GM21717 (cell line): ENCODE measurements around the gene PI4KA.
"Not testable (repeated sequence)": the region's sequence is repeated elsewhere in the genome, so short reads cannot be mapped to it uniquely, and the experiment has no call there.

Experiments used
- ATAC-seq: cut with Tn5 transposase; IDR thresholded peaks from one replicate; pipeline ENCODE4 v1.9.1; 2021; ENCODE audit warnings: mild to moderate bottlenecking, moderate library complexity; ENCODE audit not compliant: unreplicated experiment

The PI4KA gene

DNA sequence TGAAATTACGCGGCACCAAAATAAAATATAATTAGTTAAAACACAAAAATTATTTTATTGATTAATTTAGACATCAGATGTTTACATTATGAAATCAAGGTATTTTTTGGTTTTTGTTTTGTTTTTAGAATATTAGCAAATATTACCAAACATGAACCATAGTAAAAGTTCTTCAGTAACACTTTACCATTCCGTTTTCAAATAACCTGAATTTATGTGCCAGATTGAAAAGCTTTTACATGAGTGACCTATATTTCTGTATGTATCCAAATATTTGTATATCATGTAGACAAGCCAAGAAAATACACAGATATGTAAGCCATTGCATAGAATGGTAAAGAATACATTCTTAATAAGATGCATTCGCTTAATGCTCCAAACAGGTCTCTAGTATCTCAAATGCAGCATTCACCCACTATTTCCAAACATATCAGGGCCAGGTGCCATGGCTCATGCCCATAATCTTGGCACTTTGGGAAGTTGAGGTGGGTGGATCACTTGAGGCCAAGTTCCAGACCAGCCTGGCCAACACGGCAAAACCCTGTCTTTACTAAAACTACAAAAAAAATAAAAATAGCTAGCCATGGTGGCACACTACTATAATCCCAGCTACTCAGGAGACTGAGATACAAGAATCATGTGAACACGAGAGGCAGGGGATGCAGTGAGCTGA lies 187.1 kb downstream of the PI4KA start:
- ATAC-seq: no peak

DNA sequence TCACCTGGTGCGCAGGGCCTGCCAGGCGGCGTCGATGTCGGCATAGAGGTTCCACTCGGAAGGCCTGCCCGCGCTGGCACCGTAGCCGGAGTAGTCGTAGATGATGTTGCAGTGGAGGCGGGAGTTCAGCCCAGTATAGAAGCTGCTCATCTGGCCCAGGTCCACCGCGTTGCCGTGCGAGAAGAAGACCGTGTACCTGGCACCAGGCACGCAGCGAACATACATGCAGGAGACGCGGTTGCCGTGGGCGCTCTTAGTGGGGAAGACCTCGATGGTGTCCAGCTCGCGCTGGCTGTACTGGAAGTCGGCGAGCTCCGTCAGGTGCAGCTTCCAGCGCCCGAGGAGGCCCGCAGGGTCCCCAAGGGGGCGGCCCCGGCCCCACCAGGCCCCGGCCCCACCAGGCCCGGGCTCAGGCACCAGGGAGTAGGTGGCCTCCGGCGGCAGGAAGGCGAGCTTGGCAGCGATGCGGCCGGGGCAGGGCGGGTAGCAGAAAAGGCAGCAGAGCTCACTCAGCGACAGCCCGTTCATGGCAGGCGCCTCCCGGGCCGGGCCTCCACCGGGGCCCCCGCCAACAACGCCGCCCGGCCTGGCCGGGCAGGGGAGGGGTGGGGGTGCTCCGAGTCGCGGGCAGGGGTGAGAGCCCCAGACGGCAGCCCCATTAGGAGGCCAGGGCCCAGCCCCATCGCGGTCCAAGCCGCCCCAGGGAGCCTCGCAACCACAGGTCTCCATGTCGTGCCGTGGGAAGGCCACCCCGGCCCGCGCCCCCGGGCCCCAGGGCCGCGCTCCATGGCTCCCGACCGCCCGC lies 188.0 kb downstream of the PI4KA start:
- ATAC-seq: not testable (repeated sequence)

DNA sequence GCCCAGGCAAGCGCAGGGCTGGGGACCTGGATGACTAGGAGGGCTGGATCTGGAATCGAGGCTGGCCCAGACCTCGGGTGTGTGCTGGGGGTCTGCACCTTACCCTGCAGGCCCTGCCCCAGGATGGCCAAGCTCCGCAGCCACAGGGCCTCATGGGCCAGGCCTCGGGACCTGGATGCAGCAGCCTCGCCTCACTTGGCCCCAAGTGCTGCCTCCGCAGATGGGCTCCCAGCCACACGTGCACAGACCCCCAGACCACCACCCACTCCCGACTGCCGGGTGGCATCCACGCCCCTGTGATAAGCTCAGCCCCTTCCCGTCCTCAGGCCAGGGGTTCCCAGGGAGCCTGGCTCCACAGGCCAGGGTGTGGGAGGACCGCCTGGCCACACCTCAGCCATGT lies 188.7 kb downstream of the PI4KA start:
- not testable (repeated sequence) for ATAC-seq

DNA sequence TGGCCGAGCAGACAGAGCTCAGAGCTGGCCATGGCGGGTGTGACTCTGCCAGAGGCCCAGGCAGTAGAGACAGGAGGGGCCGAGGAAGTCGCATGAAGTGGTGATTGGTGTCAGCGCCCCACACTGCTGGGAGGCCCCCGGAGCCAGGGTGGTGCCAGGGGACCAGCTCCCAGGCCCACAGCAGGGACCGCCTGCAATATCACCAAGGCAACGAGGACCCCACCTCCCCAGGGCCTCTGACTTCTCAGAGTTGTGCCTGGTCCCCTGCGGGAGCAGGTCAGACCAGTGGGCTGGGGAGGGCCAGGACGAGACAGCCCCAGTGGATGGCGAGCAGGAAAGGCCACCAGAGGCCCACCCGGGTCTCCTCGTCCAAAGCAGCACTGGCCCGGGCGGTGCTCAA lies 189.1 kb downstream of the PI4KA start:
- not testable (repeated sequence) for ATAC-seq

DNA sequence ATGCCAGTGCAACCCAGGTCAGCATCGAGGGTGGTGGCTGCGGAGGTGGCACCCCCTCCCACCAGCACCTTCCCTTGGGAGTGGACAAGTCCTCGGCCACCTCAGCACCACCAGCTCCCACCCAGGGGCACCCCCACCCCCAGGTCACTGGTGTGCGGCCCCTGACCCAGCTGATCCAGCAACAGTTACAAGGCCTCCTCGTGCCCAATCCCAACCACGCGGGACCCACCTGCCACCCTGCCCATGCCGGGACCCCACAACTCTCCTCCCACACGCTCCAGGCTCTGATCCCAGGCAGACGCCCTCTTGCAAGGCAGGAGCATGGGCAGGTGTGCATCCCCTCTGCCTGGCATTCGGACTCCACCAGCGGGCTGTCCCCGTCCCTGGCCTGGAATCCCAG lies 189.8 kb downstream of the PI4KA start:
- not testable (repeated sequence) for ATAC-seq

DNA sequence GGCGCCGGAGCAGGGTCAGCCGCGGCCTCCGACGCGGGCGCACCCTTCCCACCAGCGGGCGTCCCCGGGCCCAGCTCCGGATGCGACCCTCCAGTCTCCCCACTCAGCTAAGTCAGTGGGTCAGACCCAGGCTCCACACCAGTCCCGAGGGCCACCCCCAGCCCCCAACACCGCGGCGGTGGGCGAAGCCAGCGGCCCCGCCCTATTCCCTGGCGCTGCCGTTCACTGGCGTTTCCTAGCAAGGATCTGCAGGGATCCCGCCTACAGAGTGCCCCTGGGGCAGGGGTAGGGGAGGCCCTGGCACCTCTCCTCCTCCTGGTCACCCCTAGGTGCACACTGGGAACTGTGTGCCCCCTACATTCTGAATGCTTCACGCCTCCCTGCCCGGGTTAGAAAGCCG lies 190.4 kb downstream of the PI4KA start:
- ATAC-seq: not testable (repeated sequence)

DNA sequence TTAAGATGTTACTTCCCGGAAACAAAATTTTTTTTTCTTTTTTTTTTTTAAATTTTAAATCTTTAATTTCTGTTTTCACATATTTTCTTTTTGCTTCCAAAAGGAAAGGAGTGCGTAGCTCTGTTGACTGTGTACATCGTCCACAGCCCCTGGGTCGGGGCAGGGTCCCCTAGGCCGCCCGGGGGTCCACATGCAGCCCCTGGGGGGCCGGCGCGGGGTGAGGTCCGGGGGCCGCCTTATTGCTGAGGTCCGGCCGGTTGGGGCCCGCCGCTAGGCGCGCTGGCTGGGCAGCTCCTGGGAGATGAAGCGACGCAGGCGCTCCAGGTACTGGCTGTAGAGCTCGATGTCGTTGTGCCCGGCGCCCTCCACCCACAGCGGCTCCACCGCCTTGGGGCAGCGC lies 191.1 kb downstream of the PI4KA start:
- ATAC-seq: not testable (repeated sequence)

DNA sequence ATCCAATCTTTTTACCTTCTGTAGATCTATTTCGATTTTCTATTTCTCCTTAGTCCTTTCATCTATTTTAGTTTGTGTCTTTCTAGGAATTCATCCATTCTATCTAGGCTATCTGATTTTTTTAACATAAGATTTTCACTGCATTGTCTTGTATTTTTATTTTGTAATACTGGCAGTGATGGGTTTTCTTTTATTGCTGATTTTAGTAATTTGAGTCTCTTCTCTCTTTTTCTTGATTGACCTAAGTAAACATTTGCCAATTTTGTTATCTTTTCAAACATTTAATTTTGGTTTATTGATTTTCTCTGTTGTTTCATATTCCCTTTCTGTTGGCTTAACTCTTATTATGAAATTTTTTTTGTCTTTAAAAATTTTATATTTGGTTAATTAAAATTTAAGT lies 192.1 kb downstream of the PI4KA start:
- ATAC-seq: no peak

DNA sequence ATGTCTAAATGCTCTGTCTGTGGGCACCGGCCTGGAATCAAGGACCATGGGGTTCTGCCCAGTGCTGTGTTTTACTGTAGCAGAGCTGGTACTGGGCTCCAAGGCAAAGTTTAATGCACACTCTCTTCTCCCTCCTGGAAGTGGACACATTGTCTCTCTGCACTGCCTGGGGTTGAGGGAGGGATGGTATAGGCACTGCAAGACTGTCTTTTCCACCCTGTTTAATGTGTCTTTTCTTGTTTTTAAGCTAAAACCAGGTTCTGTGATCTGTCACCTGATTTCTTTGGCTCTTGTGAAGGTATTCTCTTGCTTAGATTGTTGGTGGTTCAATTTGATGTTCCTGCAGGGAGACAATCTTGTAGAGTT lies 194.0 kb downstream of the PI4KA start:
- no peak for ATAC-seq

DNA sequence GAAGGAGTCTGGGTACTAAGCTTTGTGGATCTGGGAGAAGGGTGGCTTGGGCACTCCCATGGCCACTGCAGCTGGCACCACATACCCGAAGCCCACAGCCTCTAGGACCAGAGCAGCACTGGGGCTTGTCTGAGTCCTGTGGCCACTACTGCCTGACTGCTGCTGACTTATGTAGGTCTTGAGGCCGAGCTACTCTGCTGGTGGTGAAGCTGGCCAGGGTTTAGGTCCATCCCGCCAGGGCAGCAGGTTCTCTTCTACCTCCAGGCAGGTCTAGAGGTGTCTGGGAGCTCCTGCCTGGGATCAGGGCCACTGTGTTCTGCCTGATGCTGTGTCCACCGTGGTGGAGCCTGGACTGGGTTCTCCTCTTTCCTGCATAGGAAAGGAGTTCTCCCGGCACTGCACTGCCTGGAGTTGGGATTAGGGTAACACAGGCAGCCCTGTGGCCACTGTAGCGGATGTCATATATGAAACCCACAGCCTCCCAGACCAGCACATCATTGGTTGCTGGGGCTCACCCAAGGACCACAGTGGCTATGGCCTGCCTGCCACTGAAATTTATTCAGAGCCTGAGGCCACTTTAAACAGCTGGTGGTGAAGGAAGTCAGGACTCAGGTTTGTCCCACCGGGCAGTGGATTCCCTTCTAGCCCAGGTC lies 194.5 kb downstream of the PI4KA start:
- no peak for ATAC-seq

DNA sequence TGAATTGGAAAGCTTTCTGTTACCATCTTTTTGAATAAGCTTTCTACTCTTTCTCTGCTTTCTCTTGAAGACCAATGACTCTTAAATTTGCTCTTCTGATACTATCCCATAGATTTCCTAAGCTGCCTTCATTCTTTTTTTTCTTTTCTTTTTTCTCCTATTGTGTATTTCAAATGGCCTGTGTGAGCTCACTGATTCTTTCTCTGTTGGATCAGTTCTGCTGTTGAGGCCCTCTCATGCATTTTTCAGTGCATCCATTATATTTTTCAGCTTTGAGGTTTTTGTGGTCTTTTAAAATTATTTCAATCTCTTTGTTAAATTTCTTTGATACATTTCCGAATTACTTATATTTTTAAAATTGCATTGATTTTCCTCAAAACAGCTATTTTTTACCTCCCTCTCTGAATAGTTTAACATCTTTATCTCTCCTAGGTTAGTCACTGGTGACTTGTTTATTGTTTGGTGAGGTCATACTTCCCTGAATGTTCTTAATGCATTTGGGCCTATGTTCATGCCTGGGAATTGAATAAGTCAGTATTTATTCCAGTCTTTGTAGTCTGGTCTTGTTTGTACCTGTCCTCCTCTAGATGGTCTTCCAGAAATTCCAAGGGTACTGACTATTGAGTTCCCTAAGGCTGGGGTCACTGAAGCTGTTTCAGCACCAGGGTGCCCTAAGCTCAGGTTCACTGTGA lies 195.3 kb downstream of the PI4KA start:
- ATAC-seq: no peak

DNA sequence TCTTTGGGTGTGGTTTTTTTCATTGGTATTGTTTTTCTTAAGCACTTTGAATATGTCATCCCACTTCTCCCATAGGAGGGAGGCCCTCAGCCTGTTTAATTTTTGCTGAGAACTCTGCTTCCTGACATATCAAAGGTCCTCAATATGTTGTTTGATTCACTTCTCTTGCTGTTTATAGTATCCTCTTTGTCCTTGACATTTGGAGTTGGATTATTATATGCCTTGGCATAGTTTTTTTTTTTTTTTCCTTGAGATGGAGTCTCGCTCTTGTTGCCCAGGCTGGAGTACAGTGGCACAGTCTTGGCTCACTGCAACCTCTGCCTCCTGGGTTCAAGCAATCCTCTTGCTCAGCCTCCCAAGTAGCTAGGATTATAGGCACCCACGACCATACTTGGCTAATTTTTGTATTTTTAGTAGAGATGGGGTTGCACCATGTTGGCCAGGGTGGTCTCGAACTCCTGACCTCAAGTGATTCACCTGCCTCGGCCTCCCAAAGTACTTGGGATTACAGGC lies 196.0 kb downstream of the PI4KA start:
- ATAC-seq: not testable (repeated sequence)

DNA sequence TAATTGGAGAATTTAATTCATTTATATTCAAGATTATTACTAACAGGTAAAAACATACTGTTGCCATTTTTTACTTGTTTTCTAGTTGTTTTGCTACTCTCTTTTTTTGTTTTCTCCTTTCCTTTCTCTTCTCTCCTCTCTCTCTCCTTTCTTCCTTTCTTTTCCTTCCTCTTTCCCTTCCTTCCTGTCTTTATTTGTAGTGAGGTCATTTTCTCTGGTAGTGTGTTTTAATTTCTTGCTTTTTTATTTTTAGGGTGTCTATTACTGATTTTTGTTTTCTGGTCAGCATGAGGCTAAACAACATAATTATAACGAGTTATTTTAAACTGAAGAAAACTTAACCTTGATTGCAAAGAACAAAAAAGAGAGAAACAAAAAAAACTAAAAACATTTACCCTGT lies 197.1 kb downstream of the PI4KA start:
- ATAC-seq: no peak

DNA sequence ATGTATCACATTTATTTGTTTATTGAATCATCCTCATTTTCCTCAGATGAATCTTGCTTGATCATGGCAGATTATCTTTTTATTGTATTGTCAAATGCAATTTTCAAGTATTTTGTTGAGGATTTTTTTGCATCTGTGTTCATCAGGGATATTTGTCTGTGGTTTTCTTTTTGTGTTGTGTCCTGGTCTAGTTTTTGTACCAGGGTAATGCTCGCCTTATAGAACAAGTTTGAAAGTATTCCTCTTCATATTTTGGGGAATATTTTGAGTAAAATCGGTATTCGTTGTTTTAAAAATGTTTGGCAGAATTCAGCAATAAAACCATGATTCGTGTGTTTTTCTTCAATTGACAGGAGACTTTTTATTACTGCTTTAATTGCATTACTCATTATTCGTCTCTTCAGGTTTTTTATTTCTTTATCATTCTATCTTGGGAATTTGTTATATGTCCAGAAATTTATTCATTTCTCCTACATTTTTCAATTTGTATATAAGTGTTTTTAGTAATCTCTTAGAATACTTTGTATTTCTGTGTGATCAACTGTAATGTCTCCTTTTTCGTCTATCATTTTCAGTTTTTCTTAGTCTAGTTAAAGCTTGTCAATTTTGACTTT lies 198.1 kb downstream of the PI4KA start:
- no peak for ATAC-seq

DNA sequence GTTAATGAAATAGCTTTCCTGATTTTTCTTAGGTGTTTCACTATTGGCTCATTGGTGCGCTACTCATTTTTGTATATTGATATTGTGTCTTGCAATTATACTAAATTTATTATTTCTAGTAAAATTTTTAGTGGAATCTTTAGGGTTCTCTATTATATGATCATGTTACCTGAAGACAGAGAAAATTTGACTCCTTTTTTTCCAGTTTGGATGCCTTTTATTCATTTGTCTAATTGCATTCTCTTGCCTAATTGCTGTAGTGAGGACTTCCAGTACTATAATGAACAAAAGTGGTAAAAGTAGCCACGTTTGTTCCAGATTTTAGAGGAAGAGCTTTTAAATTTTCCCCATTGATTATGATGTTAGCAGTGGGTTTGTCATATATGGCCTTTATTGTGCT lies 198.7 kb downstream of the PI4KA start:
- no peak for ATAC-seq

DNA sequence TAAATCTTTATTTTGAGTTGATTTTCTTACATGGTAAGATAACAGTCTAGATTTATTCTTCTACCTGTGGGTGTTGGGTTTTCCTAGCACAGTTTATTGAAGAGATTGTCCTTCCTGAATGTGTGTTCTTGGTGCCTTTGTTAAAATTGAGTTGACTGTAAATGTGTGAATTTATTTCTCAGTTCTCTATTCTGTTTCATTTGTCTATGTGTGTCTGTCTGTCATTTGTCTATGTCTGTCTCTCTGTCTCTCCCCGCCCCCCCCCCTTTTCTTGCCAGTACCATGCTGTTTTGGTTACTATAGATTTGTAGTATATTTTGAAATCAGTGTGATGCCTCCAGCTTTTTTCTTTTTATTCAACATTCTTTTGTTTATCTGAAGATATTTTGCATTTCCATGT lies 199.4 kb downstream of the PI4KA start:
- no peak for ATAC-seq

DNA sequence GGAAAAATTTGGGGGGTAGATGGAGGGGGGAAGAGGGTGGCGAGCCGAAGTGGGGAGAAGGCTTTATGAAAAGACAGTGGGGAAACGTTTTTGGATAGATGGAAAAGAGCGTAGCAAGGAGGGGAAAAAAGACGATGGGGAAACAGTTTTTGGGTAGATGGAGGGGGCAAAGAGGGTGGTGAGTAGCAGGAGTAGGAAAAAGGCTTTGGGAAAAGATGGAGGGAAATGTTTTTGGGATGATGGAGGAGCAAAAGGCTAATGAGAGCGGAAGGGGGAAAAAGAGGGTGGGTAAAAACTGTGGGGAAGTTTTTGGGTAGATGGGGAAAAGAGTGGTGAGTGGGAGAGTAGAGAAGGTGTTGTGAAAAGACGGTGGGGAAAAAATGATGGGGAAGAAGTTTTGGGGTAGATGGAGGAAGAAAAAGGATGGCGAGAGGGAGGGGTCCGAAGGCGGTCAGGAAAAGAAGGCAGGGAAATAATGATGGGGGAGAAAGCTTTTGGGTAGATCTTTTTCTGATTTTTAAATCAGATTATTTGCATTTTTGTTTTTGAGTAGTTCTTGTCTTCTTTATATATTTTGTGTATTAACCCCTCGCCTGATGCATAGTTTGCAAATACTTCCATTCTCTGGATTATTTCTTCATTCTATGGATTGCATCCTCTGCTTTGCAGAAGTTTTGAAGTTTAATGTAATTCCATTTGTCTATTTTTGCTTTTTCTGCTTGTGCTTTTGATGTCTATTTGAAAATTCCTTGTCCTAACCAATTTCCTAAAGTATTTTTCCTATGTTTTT lies 200.0 kb downstream of the PI4KA start:
- ATAC-seq: no peak

DNA sequence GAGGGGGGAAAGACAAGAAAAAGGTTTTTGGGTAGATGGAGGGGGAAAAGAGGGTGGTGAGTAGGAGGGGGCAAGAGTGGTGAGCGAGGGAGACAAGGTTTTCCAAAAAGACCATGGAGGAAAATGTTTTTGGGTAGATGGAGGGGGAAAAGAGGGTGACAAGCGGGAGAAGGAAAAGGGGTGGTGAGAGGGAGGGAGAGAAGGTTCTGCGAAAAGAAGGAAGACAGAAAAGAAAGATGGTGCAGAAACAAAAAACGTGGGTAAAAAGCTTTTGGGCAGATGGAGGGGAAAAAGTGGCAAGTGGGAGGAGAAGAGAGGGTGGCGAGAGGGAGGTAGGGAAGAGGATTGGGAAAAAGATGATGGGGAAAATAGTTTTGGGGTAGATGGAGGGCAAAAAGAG lies 200.6 kb downstream of the PI4KA start:
- ATAC-seq: no peak
